GM03348 (cell line): ENCODE measurements around the gene RALGAPA2.

Experiments used
- DNase-seq: peaks from one replicate; pipeline ENCODE4 v3.0.0; 2012; ENCODE audit warnings: low spot score

Gene RALGAPA2

GRCh38 chr20:20465252-20465651, 247.2 kb downstream of the RALGAPA2 start:
- no peak for DNase-seq

- DNase-seq, result no peak
These were observed 248.5 kb downstream of the RALGAPA2 start for GRCh38 chr20:20463933-20464374.

GRCh38 chr20:20462185-20462584, 250.3 kb downstream of the RALGAPA2 start:
- DNase-seq, result no peak

- no peak for DNase-seq
These were observed 250.9 kb downstream of the RALGAPA2 start for GRCh38 chr20:20461551-20461950.

GRCh38 chr20:20459726-20460125, 252.7 kb downstream of the RALGAPA2 start:
- DNase-seq, result no peak

- DNase-seq, result no peak
These were observed 254.9 kb downstream of the RALGAPA2 start for GRCh38 chr20:20457392-20458126.

- no peak for DNase-seq
These were observed 255.7 kb downstream of the RALGAPA2 start for GRCh38 chr20:20456741-20457140.

GRCh38 chr20:20455926-20456325, 256.5 kb downstream of the RALGAPA2 start:
- DNase-seq, result no peak

GRCh38 chr20:20454850-20455627, 257.4 kb downstream of the RALGAPA2 start:
- DNase-seq, result no peak

GRCh38 chr20:20454367-20454766, 258.1 kb downstream of the RALGAPA2 start:
- DNase-seq, result no peak

- DNase-seq, result peak; percentile 45
These were observed 260.2 kb downstream of the RALGAPA2 start for GRCh38 chr20:20452254-20452676.

GRCh38 chr20:20450521-20450920, 261.9 kb downstream of the RALGAPA2 start:
- DNase-seq, result no peak

- no peak for DNase-seq
These were observed 263.6 kb downstream of the RALGAPA2 start for GRCh38 chr20:20448881-20449280.

- no peak for DNase-seq
These were observed 265.2 kb downstream of the RALGAPA2 start for GRCh38 chr20:20447196-20447595.

GRCh38 chr20:20446425-20447015, 265.9 kb downstream of the RALGAPA2 start:
- DNase-seq, result no peak

- DNase-seq, result no peak
These were observed 266.4 kb downstream of the RALGAPA2 start for GRCh38 chr20:20446001-20446400.

GRCh38 chr20:20443504-20443903, 268.9 kb downstream of the RALGAPA2 start:
- no peak for DNase-seq

GRCh38 chr20:20442466-20442865, 270.0 kb downstream of the RALGAPA2 start:
- DNase-seq, result no peak

- DNase-seq, result no peak
These were observed 271.4 kb downstream of the RALGAPA2 start for GRCh38 chr20:20440886-20441658.

- no peak for DNase-seq
These were observed 272.0 kb downstream of the RALGAPA2 start for GRCh38 chr20:20440481-20440880.

- DNase-seq, result no peak
These were observed 272.7 kb downstream of the RALGAPA2 start for GRCh38 chr20:20439602-20440190.

GRCh38 chr20:20437314-20437713, 275.1 kb downstream of the RALGAPA2 start:
- DNase-seq, result no peak
